DOHH2 (cell line): ENCODE results near the gene ARSK.

Experiments used
- H3F3A ChIP-seq: fragments of 200-600 bp; sonication (generic), shearing (Covaris generic); 2 replicates; pipeline ENCODE4 v1.6.0; 2016; ENCODE audit warnings: antibody characterized with exemption, mild to moderate bottlenecking; ENCODE audit not compliant: control insufficient read depth, insufficient read depth
- H3K27ac ChIP-seq: fragments of 200-600 bp; sonication (generic); 2 replicates; pipeline ENCODE4 v1.5.1; 2014; ENCODE audit warnings: low read depth, mild to moderate bottlenecking, low read length, moderate library complexity
- H3K27me3 ChIP-seq: fragments of 200-600 bp; sonication (generic); 2 replicates; pipeline ENCODE4 v1.6.1; 2014; ENCODE audit warnings: mild to moderate bottlenecking, low read length, mixed read lengths; ENCODE audit not compliant: control insufficient read depth
- H3K36me3 ChIP-seq: fragments of 200-600 bp; sonication (generic); 2 replicates; pipeline ENCODE4 v1.6.1; 2014; ENCODE audit warnings: mild to moderate bottlenecking, low read length, moderate library complexity, mixed read lengths; ENCODE audit not compliant: control insufficient read depth
- H3K4me1 ChIP-seq: fragments of 200-600 bp; sonication (generic); 2 replicates; pipeline ENCODE4 v1.6.1; 2014; ENCODE audit warnings: mild to moderate bottlenecking, low read length, mixed read lengths; ENCODE audit not compliant: control insufficient read depth
- H3K4me2 ChIP-seq: fragments of 200-600 bp; sonication (generic); 2 replicates; pipeline ENCODE4 v1.6.0; 2014; ENCODE audit warnings: mild to moderate bottlenecking, low read length, moderate library complexity
- H3K4me3 ChIP-seq: fragments of 200-600 bp; sonication (generic); 2 replicates; pipeline ENCODE4 v1.5.1; 2014; ENCODE audit warnings: mild to moderate bottlenecking, low read length, mixed read lengths
- H3K79me2 ChIP-seq: fragments of 200-600 bp; sonication (generic); 2 replicates; pipeline ENCODE4 v1.6.1; 2014; ENCODE audit warnings: mild to moderate bottlenecking, low read length, mixed read lengths; ENCODE audit not compliant: control insufficient read depth
- H3K9me2 ChIP-seq: fragments of 200-600 bp; sonication (generic); replicated peaks from 2 replicates; pipeline ENCODE4 v1.6.1; 2014; ENCODE audit warnings: mild to moderate bottlenecking, low read length, mixed read lengths; ENCODE audit not compliant: control insufficient read depth
- H3K9me3 ChIP-seq: fragments of 200-600 bp; sonication (generic); 2 replicates; pipeline ENCODE4 v1.6.1; 2014; ENCODE audit warnings: antibody characterized with exemption, low read length, mixed read lengths; ENCODE audit not compliant: control insufficient read depth, insufficient read depth
- H4K20me1 ChIP-seq: fragments of 200-600 bp; sonication (generic); 2 replicates; pipeline ENCODE4 v1.6.0; 2014; ENCODE audit warnings: low read depth, mild to moderate bottlenecking, antibody characterized with exemption, low read length, moderate library complexity; ENCODE audit not compliant: control insufficient read depth, insufficient read depth
- EZH2phosphoT487 ChIP-seq: fragments of 200-600 bp; sonication (generic); IDR thresholded peaks from 2 replicates; pipeline ENCODE4 v1.6.1; 2017; ENCODE audit warnings: borderline replicate concordance, mild to moderate bottlenecking, antibody characterized with exemption, low read length, moderate library complexity, mixed read lengths
- TF ChIP-seq, protein P1 (sequence below): fragments of 200-600 bp; sonication (generic); IDR thresholded peaks from one replicate; pipeline ENCODE4 v1.5.1; 2014; ENCODE audit warnings: antibody characterized with exemption, mild to moderate bottlenecking, low read depth, low read length; ENCODE audit not compliant: poor library complexity, severe bottlenecking

Gene ARSK

DNA sequence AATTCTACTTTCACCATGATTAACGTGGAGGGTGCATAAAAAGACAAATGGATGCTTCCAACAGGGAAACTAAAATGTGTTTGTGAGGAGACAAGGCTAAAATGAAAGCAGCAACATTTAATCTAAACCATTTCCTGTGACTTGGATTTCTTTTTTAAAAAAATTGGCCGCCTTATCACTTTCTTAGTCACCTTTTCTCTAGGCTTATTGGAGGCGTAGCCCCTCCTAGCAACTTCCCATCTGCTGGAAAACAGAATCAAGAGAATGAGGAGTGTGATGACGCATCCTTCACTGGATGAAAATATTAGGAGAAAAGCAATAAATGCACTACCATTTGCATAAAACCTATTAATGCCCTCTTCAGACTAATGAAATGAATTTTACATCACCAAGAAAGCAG, 64.2 kb downstream of the ARSK start:
- Histone ChIP-seq H3F3A (no peaks in the 10 kb centered on the region), H3K36me3 (no peaks in the 10 kb centered on the region), H4K20me1 (no peaks in the 10 kb centered on the region), H3K9me3 (no peaks in the 10 kb centered on the region), H3K27me3 (peaks cover 28% of the 10 kb centered on the region), H3K4me1 (peaks cover 25% of the 10 kb centered on the region), H3K79me2 (no peaks in the 10 kb centered on the region), H3K4me3 (no peak overlapping the region), H3K9me2 (no peaks in the 10 kb centered on the region), H3K4me2 (no peak overlapping the region), H3K27ac (no peak overlapping the region)
- TF ChIP-seq, protein P1, sequence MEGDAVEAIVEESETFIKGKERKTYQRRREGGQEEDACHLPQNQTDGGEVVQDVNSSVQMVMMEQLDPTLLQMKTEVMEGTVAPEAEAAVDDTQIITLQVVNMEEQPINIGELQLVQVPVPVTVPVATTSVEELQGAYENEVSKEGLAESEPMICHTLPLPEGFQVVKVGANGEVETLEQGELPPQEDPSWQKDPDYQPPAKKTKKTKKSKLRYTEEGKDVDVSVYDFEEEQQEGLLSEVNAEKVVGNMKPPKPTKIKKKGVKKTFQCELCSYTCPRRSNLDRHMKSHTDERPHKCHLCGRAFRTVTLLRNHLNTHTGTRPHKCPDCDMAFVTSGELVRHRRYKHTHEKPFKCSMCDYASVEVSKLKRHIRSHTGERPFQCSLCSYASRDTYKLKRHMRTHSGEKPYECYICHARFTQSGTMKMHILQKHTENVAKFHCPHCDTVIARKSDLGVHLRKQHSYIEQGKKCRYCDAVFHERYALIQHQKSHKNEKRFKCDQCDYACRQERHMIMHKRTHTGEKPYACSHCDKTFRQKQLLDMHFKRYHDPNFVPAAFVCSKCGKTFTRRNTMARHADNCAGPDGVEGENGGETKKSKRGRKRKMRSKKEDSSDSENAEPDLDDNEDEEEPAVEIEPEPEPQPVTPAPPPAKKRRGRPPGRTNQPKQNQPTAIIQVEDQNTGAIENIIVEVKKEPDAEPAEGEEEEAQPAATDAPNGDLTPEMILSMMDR, result no peak
- no peak for TF ChIP-seq EZH2phosphoT487

DNA sequence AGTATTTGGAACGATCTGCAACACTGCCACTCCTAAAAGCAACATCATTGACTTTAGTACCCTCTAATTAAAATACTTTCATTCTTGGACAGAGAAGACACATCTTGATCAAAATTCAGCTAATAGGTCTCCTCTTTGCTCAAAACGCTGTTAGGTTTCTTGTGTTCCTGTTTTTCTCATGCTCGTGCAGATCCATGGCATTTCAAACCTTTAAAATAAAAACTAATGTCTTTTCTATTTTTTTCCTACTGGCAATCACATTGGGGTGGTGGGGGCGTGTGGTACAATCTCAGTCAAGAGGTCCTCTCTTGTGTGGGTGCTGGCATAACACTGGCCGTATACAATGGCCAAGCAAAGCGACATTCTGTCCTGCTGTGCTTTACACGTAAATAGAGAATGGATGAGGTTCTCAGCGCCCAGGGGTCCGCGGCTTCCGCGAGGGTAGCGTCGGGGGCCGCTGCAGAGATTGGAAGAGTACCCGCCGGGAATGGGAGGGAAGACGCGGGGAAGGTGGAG, 64.7 kb downstream of the ARSK start:
- no peaks in the 10 kb centered on the region for H3K36me3 ChIP-seq
- H3K9me2 ChIP-seq, result no peaks in the 10 kb centered on the region
- peaks cover 28% of the 10 kb centered on the region for H3K27me3 ChIP-seq
- no peaks in the 10 kb centered on the region for H4K20me1 ChIP-seq
- H3K4me1 ChIP-seq, result peaks cover 25% of the 10 kb centered on the region
- no peaks in the 10 kb centered on the region for H3K79me2 ChIP-seq
- TF ChIP-seq EZH2phosphoT487, result 0 out of 2 replicates have a peak, but pooled peaks have one; percentile 5
- TF ChIP-seq, protein P1, result no peak
- no peaks in the 10 kb centered on the region for H3K9me3 ChIP-seq
- no peaks in the 10 kb centered on the region for H3F3A ChIP-seq
- peak overlapping the region; percentile 70 for H3K4me2 ChIP-seq
- H3K27ac ChIP-seq, result no peak overlapping the region
- peak overlapping the region; percentile 53 for H3K4me3 ChIP-seq

DNA sequence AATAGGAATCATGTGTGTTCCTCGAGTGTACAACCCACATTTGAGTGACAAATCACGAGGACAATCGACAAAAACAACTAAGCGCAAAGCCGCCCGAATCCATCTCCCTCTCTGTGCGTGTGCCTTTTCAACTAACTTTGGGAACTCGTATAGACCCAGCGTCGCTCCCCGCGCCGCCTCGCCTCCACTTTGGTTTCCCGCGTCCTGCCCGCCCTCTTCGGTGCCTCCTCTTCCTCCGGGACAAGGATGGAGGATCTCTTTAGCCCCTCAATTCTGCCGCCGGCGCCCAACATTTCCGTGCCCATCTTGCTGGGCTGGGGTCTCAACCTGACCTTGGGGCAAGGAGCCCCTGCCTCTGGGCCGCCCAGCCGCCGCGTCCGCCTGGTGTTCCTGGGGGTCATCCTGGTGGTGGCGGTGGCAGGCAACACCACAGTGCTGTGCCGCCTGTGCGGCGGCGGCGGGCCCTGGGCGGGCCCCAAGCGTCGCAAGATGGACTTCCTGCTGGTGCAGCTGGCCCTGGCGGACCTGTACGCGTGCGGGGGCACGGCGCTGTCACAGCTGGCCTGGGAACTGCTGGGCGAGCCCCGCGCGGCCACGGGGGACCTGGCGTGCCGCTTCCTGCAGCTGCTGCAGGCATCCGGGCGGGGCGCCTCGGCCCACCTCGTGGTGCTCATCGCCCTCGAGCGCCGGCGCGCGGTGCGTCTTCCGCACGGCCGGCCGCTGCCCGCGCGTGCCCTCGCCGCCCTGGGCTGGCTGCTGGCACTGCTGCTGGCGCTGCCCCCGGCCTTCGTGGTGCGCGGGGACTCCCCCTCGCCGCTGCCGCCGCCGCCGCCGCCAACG, 65.3 kb downstream of the ARSK start, which contains the start of gene GPR150:
Gene GPR150, plus strand, starts transcription at position 58 of the 840 bp plus-strand sequence. Its CDS starts 189 bp downstream, at position 247.
- no peaks in the 10 kb centered on the region for H3K79me2 ChIP-seq
- TF ChIP-seq EZH2phosphoT487, result 0 out of 2 replicates have a peak, but pooled peaks have one; percentile 14
- TF ChIP-seq, protein P1, result no peak
- H3F3A ChIP-seq, result no peaks in the 10 kb centered on the region
- no peaks in the 10 kb centered on the region for H3K9me2 ChIP-seq
- H3K27me3 ChIP-seq, result peaks cover 28% of the 10 kb centered on the region
- H4K20me1 ChIP-seq, result no peaks in the 10 kb centered on the region
- no peaks in the 10 kb centered on the region for H3K9me3 ChIP-seq
- H3K36me3 ChIP-seq, result no peaks in the 10 kb centered on the region
- H3K27ac ChIP-seq, result no peak within 1 kb of the TSS
- H3K4me1 ChIP-seq, result peaks cover 25% of the 10 kb centered on the region
- peak within 1 kb of the TSS; percentile 53 for H3K4me3 ChIP-seq
- peak within 1 kb of the TSS; percentile 70 for H3K4me2 ChIP-seq
